C4-2B (cell line): ENCODE measurements around the gene MYBPHL.
A peak's percentile ranks its signal among the peaks of the same experiment; 100 is the strongest.
"Not testable (repeated sequence)": the region's sequence is repeated elsewhere in the genome, so short reads cannot be mapped to it uniquely, and the experiment has no call there.

ENCODE experiments used
- H3K27ac ChIP-seq: fragments of 450-650 bp; 2 replicates; pipeline ENCODE4 v1.5.1; 2017
- CTCF ChIP-seq: fragments of 450-650 bp; conservative IDR thresholded peaks from 2 replicates; pipeline ENCODE4 v1.5.1; 2017; ENCODE audit warnings: mild to moderate bottlenecking
- ZFX ChIP-seq: fragments of 450-650 bp; IDR thresholded peaks from 2 replicates; pipeline ENCODE4 v1.6.1; 2017

The MYBPHL gene

DNA sequence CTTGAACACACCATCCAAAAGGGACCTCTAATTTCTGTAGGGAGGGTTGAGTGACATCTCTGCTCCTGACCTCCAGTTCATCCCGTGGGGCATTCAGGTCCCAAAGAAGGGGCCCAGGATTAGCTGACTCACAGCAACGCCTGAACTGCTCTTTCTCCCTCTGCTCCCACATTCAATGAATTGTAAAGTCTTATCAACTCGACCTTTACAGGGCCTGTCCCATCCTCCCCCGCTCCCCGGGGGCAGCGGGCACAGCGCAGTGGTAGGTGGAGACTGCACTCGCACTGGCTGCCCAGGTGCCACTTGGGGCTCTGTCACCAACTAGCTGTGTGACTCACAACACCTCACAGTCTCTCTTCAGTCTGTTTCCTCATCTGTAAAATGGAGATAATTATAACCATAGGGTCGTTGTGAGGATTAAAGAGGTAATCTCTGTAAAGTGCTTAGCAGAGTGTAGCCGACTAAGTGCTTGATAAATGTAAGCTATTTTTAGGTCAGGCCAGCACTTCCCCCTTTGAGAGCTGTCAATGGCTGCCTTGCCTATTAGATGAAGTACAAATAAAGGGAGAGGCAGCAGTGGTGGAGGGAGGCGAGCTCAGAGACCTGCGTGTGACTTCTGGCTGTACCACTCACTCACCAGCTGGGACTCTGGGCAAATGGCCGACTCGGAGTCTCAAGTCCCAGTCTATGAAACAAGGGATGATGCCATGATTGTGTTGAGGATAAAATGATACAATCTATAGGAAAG, 637 bp upstream of the MYBPHL start:
- no peak overlapping the region; the same call in 1 of the 2 replicates for H3K27ac ChIP-seq
- TF ChIP-seq ZFX (no peak), CTCF (no peak)

DNA sequence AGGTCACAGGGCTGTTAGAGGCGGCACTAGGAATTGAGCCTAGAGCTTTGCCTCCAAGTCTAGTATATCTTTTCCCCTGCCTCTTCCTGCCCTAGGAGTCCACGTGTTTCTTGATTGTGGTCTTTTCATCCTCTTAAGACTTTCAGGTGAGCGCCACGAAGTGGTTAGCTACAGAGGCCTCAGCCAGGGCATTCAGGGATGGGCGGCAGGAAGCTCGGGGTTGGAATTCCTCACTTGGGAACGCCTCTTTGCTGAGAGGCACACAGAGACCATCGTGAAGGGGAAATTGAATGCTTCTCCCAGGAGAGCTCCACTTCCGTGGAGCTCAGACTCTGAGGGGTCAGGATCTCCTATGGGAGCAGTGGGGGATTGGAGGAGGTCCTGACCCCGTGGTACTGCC, 820 bp downstream of the MYBPHL start:
- not testable (repeated sequence) for H3K27ac ChIP-seq

- TF ChIP-seq ZFX = no peak
- no peak for TF ChIP-seq CTCF
- H3K27ac ChIP-seq = no peak overlapping the region
These were observed 2.4 kb downstream of the MYBPHL start for GRCh38 chr1:109304226-109304920.

DNA sequence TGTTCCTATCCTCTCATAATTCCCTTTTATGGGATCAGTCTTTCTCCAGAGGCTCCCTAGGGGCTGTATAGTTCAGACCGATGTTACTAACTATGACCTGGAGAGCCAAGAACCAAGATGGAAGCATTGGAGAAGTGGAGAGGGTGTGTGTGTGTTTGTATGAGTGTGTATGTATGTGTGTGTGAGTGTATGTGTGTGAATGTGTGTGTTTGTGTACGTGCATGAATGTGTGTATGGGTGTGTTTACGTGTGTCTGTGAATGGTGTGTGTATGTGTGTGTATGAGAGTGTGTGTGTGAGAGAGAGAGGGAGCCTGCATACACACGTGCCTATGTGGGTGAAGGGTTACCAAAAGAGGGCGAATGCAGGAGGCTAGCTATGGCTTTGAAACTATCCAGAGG, 4.9 kb downstream of the MYBPHL start:
- H3K27ac ChIP-seq = no peak overlapping the region
- TF ChIP-seq ZFX (no peak), CTCF (no peak)

GRCh38 chr1:109300650-109301151, 6.1 kb downstream of the MYBPHL start:
- H3K27ac ChIP-seq = no peak overlapping the region
- TF ChIP-seq ZFX (no peak), CTCF (no peak)

- peak overlapping the region; percentile 43; the same call in 1 of the 2 replicates for H3K27ac ChIP-seq
- TF ChIP-seq CTCF (no peak), ZFX (no peak)
These were observed 7.1 kb downstream of the MYBPHL start for GRCh38 chr1:109299558-109300343.

DNA sequence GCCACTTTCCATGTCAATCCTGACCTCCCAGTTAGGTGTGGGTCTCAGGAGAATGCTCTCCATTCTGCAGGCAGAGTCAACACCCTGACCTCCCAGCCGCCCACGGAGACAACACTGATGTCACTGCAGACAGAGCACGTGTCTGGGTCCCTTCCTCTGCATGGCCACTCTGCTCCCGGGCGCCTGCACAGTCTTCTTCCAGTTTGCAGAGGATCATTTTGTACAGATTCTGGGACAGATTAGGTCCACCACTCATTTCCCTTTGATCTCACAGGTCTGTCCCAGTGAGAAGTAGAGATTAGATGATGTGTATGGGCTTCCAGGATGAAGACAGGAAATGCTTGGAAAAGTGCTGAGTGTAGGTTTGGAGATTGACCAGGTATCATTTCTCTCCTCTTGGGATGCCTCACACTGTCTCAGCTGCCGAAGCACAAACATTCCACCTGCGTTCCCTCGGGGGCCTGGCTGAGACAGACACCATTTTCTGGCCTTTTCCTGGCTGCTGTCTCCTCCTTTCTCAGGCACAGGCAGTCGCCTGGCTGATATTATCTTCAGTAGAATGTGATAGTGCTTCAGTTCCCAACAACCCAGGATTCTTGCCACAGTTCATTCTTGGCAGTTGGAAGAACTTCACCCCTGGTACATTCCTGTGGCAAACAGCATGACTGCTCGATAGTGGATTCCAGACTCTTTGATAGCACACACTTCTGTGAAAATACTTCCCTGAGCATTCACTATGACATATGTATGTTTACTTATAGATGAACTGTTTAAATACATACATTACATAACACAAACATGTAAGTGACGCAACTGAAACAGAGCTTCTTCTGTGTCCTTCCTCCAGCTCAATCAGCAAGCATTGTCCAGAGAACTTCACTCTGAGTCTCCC, 7.9 kb downstream of the MYBPHL start:
- H3K27ac ChIP-seq = peak overlapping the region; percentile 43
- TF ChIP-seq ZFX (no peak), CTCF (no peak)
